GM12872 (cell line): ENCODE data around the gene CYP26A1.

Experiments
- TF ChIP-seq, protein P1 (sequence below): IDR thresholded peaks from 3 replicates; pipeline ENCODE4 v1.5.1; 2011; ENCODE audit warnings: low read depth, mild to moderate bottlenecking, low read length, moderate library complexity; ENCODE audit not compliant: insufficient read depth

Gene CYP26A1

DNA sequence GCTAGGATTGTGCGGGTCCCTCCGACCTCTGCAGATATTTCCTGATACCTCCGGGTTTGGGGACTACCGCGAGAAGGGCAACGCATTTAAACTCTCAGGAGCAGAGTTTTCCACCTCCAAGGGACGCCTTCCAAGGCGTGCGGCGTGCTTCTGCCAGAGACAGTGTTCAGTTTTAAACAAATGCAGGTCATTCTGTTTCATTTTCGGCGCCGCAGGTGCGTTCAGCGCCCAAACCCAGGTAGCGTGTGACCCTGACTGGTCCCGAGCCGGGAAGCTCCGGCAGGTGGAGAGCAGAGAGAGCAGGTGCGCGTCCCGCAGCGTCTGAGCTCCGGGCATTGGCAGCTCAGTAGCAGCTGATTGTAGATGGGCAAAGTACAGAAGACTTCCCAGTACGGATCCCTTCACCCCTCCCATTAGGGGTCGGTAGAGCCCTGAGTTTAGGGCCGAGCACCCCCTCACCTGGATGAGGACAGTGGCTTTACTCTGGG is 1.4 kb upstream of the CYP26A1 start:
- TF ChIP-seq, protein P1, sequence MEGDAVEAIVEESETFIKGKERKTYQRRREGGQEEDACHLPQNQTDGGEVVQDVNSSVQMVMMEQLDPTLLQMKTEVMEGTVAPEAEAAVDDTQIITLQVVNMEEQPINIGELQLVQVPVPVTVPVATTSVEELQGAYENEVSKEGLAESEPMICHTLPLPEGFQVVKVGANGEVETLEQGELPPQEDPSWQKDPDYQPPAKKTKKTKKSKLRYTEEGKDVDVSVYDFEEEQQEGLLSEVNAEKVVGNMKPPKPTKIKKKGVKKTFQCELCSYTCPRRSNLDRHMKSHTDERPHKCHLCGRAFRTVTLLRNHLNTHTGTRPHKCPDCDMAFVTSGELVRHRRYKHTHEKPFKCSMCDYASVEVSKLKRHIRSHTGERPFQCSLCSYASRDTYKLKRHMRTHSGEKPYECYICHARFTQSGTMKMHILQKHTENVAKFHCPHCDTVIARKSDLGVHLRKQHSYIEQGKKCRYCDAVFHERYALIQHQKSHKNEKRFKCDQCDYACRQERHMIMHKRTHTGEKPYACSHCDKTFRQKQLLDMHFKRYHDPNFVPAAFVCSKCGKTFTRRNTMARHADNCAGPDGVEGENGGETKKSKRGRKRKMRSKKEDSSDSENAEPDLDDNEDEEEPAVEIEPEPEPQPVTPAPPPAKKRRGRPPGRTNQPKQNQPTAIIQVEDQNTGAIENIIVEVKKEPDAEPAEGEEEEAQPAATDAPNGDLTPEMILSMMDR = no peak

DNA sequence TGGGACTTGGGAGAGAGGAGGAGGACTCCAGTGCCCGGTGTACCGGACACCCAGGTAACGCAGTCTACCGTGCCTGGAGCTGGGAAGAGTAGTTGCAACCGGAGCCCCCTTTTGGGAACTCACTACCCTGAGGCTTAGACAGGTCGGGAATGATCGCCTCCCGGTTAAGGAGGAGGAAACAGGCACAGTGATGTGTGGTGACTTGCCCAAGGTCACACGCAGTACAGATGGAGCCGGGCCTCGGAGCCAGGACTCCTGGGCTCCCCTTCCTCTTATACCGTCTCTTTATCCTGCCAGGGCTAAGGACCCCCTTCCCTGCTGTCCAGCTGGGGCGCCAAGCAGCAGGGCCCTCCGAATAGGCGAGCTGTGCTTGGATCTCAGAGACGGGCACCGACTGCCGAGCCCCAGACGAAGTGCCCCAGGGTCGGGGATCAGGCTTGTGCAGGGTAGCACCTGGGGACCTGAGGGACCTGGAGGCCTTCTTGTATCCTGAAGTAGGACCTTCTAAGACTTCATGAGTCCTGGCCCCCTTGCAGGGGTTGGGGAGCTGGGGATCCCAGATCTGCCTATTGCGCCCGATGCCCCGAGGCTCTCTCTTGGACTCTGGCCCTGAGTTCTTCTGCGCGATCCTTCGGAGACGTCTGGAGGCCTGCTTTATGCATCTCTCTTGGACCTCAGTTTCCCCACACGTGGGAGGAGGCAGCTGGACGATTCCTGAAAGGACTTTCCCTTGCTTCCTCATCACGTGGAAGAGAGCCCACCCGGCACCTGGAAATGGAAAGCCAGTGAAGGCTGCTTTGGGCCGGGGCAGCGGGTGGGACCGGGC is 767 bp upstream of the CYP26A1 start:
- TF ChIP-seq, protein P1 = no peak

DNA sequence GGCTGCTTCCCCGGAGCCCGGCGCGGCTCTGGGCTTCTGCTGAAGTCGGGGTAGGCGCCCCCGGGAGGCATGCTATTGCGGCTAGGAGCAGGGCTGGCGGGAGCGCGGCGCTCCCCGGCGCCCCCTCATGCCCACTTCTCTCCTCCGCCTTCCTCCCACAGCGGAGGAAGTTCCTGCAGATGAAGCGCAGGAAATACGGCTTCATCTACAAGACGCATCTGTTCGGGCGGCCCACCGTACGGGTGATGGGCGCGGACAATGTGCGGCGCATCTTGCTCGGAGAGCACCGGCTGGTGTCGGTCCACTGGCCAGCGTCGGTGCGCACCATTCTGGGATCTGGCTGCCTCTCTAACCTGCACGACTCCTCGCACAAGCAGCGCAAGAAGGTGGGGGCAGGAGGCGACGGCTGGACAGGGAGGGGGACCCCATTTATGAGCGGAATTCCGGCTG is 479 bp downstream of the CYP26A1 start:
- TF ChIP-seq, protein P1 = no peak

DNA sequence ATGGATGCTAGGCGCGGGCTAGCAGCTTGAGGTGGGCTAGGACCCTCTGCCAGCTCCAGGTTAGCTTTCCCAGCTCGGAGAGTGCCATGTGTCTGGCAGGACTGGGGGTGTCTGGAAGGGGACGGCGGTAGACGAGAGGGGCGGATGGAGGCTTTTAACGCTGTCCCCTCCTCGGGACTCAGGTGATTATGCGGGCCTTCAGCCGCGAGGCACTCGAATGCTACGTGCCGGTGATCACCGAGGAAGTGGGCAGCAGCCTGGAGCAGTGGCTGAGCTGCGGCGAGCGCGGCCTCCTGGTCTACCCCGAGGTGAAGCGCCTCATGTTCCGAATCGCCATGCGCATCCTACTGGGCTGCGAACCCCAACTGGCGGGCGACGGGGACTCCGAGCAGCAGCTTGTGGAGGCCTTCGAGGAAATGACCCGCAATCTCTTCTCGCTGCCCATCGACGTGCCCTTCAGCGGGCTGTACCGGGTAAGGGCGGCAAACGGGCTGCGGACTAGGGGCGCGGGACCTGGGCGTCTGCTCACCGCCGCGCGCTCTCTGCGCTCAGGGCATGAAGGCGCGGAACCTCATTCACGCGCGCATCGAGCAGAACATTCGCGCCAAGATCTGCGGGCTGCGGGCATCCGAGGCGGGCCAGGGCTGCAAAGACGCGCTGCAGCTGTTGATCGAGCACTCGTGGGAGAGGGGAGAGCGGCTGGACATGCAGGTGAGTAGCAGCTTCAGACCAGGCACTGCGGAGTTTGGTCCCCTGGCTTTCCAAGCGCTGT is 1.1 kb downstream of the CYP26A1 start:
- TF ChIP-seq, protein P1 = no peak

DNA sequence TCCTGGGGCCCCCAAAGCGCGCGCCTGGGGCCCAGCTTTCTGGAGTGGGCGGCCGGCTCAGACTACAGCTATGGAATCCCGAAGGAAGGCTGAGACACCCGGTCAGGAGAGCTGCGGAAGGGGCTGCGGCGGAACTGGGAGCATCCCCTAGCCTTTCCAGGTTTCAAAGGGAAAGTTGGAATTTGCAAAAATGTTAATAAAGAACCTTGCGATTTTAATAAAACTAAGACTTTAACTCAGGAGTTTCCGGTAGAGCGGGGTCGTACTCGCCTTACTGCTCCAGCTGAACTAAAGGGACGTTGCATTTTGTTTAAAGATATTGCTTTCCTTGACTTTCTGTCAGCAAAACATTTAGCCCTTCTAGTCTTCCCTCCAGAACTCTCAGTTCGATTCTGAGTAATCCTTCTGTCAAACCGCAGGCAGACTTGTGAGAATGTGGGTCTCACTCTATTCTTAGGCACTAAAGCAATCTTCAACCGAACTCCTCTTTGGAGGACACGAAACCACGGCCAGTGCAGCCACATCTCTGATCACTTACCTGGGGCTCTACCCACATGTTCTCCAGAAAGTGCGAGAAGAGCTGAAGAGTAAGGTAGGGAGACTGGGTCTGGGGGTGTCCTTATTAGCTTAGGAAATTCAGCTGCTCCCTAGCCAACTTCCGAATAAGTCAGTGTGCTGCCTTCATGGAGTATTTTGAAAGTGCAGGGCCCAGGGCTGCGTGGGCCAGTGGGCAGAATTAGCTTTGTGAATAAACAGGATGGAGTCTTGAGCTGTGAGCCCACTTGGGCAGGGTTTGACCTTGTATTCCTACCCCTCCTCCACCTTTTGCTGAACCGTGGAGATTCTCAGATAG is 1.9 kb downstream of the CYP26A1 start:
- TF ChIP-seq, protein P1 = no peak

DNA sequence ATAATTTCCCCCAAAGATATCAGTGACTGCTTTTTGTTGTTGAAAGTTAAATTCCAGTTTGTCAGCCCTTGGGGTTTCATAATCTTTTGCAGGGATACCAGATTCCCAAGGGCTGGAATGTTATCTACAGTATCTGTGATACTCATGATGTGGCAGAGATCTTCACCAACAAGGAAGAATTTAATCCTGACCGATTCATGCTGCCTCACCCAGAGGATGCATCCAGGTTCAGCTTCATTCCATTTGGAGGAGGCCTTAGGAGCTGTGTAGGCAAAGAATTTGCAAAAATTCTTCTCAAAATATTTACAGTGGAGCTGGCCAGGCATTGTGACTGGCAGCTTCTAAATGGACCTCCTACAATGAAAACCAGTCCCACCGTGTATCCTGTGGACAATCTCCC is 3.2 kb downstream of the CYP26A1 start:
- TF ChIP-seq, protein P1 = no peak

DNA sequence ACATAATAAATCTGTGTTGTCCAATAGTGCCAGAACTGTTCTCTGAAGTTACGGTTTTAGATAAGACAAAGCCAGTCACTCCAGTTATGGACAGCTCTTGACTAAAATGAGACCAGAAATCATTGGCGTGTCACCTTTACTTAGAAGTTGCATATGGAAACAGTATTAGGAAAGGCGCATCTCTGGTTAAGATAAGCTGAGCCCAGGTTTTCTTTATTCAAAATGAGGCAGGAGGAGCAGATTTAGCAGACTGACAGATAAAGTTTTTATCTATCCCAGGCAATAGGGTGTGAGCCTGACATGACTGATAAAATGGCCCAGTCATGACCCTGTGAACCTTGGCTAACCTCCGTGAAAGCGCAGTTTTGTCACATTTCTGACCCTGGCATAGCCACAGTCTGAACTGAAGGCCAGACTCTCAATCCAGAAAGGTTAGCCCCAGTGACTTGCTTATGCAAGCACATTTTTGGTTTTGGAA is 4.2 kb downstream of the CYP26A1 start:
- TF ChIP-seq, protein P1 = no peak
